Muscle of arm (tissue), 12 donors: ENCODE measurements around the gene CTSD. TPM values are rescaled to one million over a fixed set of nuclear protein-coding genes. Genes with fewer than 3 reads are reported as not detected.

Experiments used
- DNase-seq: peaks from one replicate; pipeline ENCODE4 v3.0.0-alpha.2; 2013
- polyA plus RNA-seq, 12 donors: library from polyadenylated mRNA; unstranded; fragments of 120-200 nt; gene quantifications; one replicate each; pipeline ENCODE4 v1.2.1, GENCODE V29; 2013; ENCODE audit not compliant: insufficient read length in 12 of 12

CTSD gene
- polyA plus RNA-seq, 12 donors = 54.4 to 118 (median 79.9) TPM; not detected in 1

DNA sequence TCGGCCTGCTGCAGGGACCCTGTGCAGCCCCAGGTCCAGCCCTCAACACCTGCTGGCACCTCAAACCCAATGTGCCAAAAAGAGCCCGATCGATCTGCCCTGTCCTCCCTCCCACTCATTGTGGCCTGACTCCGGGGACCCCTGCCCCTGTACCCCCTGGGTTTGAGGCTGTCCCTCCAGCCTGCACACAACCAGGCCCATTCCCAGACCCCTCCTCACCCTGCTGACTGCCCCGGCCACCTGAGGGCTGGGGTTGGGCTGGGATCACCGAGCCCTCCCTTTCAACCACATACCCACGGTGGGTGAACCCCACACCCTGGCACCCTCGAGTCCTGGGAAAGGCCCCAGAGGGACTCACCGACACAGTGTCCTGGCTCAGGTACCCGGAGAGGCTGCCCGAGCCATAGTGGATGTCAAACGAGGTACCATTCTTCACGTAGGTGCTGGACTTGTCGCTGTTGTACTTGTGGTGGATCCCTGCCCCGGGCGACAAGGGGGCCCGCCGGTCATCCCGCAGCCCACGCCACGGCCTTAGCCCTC lies 5.0 kb downstream of the CTSD start:
- no peak for DNase-seq

DNA sequence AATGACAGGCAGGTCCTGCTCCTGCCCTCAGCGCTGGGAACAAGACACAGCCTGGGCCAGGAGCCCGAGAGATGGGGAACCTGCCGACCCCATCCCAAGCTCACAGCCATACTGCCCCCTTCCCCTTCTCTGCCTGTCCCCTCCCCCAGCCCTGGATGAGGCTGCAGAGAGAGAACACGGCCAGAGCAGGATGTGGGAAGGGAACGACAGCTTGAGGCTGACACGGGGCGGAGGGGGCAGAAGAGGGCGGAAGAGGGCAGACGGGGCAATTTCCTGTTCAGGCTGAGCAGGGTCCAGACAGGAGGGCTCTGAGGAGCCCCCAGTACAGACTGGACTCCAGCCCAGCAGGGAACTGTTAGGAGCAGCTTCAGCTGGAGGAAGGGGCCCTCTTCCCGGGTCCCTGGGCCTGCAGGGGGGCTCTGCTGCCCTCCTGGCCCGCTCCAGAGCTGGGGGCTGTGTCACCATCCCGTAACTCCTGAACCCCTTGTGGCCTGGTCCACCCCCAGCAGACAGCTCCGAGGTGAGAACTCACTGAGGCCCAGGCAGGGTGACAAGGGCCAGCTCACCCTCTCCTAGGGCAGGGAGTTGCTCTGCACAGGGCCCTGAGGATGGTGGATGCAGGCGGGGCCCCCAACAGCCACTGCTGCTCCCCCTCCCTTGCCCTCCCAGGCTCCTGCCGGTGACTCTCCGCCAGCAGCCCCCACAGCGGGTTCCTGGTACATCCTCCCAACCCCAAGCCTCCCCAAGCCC lies 5.7 kb downstream of the CTSD start:
- DNase-seq = no peak

DNA sequence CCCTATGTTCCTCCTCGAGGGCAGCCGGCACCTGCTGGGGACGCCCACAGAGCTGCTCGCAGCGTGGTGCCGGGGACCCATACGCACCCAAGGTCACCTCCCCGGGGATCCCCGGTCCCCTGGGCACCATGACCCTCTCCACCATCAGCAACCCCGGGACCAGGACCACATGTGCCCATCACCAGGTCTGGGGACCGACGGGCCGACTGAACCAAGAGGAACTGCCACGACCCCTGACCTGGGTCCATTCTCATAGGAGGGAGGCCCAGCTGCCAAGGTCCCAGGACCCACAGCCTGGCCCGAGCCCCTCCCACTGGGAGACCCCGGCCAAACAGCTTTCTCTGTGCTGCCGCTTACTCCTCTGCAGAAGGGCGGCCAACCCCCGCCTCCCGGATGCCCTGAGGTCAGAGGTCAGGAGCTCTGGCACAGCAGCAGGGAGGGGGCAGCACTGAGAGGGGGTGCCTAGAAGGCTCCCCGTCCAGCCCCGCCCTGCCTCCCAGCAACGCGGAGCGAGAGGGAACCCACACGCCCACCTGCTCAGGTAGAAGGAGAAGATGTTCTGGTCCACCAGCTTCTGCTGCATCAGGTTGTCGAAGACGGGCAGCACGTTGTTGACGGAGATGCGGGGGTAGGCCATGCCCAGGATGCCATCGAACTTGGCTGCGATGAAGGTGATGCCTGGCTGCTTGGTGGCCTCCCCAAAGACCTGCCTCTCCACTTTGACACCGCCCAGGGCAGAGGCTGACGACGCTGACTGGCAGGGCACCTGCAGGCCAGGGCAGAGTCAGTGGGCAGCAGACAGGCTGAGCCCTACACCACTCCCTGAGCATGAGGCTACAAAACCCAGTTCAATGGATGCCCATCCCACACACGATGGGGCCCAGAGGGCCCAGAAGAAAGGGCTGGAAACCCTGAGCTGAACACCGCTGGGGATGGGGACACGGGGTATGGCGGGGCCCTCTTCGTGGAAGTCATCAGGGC lies 6.6 kb downstream of the CTSD start:
- DNase-seq = no peak

DNA sequence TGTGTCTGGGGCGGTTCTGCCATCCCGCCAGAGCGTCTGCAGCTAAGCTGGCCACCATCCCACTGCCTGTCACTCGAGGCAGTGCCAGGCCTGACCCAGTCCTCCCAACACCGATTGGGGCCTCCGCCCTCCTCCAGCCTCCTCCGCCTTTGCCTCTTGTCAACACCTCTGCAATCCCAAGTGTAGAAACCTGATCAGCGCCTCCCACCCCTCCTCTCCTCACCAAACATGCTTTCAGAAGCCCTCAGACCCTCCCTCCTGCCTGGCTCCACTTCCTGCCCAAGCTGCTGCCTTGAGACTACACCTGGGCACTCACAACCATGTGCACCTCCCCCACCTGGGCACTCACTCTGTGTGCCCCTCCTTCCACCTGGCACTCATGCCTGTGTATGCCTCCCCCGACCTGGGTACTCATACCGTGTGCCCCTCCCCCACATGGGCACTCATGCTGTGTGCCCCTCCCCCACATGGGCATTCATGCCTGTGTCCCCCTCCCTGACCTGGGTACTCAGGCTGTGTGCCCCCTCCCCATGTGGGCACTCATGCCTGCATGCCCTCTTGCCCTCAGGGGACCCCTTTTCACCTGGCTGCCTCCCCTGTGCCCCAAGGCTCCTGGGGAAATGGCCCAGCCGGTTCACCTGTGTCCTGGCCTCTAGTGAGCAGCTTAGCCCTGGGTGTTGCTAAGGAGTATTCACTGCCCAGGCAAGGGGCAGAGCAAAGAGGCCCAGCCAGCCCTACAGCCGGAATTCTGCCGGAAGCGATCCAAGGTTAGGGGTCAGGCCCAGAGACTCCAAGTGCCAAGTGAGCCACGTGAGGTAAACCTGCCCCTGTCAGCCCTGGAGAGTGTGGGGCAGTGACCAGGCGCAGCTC lies 7.8 kb downstream of the CTSD start:
- no peak for DNase-seq

DNA sequence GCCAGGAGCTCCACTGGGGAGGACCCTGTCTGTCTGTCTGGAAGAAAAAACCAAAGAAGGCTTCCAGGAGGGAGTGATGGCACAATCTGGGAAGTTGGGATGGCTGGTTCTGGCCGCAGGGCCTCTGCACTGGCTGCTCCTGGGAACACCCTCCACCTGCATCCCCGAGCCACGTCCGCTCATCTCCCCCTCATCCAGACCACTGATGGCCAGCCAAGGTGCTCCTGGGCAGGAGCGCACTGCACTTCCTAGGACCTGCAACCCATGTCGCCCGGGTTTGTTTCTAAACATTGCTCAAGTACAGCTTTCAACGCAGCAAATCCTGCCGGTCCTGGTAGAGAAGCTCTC lies 8.4 kb downstream of the CTSD start:
- DNase-seq = no peak

DNA sequence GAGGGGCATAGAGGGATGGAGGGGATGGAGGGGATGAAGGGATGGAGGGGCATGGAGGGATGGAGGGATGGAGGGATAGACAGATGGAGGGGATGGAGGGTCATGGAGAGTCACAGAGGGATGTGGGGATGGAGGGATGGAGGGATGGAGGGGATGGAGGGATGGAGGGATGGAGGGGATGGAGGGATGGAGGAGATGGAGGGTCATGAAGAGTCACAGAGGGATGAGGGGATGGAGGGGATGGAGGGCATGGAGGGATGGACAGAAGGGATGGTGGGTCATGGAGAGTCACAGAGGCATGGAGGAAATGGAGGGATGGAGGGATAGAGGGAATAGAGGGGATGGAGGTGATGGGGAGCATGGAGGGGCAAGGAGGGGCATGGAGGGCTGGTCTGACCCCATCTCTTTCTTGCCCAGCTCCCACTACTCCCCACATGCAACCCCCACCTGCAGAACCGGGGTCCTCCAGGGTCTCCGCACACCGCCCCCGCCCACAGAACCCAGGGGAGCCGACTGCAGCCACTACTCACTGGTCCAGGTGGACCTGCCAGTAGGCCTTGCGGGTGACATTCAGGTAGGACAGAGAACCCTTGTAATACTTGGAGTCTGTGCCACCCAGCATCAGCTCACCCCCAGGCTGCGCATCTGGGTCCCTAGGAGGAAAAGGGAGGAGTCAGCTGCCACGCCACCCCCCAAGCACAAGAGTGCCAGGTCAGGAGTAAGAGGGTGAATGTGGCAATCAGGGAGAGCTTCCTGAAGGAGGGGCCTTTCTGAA lies 9.2 kb downstream of the CTSD start:
- no peak for DNase-seq

DNA sequence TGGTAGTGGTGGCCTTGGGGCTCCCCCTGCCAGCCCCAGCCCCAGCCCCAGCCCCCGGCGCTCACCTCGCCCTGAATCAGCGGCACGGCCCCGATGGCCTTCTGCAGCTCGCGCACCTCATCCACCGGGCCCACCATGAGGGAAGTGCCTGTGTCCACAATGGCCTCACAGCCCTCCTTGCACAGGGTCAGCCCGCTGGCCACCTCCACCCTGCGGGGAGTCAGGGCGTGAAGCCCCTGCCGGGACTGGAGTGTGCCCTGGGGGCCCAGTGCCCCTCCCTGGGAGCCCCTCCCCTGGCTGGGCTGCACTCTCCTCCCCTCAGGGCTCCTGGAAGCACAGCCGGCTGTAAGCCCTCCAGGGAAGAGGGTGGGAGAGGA lies 9.8 kb downstream of the CTSD start:
- DNase-seq = no peak

DNA sequence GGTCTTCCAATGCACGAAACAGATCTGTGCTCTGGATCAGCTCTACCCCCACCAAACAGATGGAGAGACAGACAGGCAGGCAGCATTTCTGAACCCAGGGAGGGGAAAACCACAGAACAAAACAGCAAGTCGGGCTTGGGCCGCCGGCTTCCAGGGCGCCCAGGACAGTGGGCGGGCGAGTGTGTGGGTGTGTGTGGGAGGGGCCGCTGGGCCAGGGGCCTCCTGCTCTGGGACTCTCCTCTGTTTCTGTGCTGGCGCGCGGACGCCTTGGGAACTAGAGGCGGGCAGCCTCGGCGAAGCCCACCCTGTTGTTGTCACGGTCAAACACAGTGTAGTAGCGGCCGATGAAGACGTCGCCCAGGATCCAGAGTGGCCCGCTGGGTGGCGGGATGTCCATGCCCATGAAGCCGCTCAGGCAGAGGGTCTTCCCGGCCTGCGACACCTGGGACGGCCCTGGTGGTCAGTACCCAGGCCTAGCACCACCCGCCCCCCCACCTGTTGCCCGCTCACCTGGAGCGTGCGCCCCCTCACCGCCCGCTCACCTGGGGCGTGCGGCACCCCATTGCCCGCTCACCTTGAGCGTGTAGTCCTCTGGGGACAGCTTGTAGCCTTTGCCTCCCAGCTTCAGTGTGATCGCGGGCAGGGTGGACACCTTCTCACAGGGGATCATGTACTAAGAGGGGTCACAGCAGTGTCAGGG lies 10.3 kb downstream of the CTSD start:
- no peak for DNase-seq

DNA sequence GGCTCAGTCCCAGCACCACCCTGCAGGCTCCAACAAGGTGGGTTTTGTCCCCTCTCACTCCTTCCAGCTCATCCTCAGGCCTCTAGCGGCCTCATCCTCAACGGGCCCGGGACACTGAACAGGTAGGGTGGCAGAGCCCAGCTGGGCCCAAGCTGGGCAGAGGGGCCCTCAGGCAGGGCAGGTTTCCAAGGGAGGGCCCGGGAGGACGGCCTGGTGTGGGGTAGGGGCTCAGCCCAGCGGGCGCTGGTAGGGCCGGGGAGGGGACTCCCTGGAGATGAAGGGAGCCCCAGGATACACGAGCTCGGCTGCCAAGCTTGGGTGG lies 10.9 kb downstream of the CTSD start:
- DNase-seq = no peak

DNA sequence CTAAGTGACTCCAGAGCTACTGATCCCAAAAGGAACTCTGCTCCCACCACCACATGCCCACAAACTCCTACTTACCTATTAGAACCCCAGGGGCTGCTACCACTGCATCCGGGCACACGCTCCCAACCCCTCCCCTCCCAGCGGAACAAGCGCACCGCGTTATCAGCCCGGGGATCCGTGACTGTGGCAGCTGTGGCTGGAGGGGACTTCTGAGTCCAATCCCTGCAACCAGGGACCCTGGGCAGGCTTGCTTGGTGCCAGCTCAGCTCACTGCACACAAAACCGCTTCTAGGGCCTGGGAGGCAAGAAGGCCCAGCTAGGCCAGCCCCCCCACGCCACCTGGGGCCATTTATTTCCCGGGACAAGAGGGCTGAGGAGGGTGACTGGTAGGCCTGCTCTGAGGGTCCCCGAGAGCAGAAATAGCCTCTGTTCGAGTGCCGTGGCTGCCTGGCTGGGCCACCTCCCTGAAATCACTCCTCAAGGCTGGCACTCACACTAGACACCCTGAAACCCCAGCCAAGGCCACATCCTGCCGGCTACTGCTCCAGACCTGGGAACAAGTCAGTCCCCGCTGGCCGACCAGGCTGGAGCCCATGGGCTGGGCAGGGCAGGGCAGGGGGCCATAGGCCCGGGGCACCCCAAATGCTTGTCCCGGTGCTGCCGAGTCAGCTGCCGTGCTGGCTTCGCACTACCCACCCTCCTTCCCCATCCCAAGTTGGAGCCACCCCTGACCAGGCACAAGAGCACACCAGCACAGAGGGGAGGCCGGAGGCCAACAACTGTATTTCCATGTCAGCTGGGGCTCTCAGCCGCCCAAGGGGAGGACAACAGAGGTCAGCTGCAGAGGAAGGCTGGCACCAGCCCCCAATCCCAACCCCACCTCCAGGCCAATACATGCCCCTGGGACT lies 11.5 kb downstream of the CTSD start:
- no peak for DNase-seq

DNA sequence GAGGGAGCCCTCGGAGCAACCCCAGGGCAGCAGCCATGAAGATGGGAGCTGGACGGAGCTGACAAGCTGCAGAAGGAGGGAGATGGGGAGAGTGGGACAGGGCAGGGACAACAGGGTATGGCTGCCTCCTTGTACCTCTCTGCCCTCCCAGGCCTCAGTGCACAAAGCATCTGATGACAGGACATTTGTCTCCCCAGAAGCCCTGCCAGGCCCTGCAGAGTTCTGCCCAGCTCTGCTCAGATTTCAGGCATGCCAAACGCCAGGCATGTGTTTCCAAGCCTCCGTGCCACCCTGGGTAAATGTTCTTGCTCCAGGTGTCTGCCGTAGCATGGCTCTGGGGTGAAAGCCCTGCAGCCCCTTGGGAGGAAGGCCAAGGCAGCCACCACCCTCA lies 12.2 kb downstream of the CTSD start:
- DNase-seq = no peak

DNA sequence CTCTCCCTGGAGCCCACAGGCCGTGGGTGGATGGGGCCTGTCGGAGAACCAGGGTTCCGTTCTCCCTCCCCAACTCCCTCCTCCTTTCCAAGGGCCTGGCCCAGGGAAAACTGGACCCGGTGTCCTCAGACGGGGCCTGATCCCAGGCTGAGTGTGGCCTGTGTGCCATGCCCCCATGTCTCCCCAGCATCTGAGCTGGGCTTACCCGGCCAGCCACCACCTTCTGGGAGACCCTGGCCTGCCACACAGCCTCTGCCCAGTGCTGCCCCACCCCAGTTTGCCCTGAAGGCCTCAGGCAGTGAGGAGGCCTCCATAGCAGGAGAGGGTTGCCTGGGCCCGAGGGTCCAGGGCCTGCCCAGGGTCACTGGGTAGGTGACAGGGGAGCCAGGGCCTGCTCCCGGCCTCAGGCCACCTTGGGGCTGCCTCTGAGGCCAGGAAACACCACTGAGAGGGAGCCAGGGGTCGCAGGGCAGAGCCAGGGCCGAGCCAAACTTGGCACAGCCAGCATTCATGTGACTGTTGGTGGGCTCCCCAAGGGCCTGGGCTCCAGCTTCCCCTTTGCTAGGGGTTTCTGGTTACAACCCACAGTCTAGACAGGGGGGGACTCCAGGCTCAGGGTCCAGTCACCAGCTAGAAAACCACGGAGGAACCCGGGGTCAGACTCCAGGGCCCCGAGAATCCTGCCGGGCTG lies 12.7 kb downstream of the CTSD start:
- DNase-seq = no peak

DNA sequence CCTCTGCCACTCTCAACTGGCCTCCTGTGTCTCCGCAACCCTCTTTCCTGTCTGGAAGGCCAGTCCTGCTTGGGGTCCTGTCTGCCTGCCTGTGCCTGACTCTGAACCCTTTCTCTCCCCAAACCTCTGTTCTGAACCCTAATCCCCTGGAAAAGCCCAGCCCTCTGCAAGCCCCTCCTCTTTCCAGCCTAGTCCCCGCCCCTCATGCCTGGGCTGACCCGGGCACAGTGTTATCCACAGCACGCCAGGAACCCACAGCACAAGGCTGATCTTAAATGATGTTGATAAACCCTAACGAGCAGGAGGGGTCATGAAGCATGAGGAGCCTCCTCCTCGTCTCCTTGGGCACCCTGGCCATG lies 13.3 kb downstream of the CTSD start, which contains the start of gene IFITM10:
Gene IFITM10, minus strand, starts transcription at position 115 of the 359 bp plus-strand sequence. CDS start 153 bp downstream, outside the sequence.
- no peak for DNase-seq

DNA sequence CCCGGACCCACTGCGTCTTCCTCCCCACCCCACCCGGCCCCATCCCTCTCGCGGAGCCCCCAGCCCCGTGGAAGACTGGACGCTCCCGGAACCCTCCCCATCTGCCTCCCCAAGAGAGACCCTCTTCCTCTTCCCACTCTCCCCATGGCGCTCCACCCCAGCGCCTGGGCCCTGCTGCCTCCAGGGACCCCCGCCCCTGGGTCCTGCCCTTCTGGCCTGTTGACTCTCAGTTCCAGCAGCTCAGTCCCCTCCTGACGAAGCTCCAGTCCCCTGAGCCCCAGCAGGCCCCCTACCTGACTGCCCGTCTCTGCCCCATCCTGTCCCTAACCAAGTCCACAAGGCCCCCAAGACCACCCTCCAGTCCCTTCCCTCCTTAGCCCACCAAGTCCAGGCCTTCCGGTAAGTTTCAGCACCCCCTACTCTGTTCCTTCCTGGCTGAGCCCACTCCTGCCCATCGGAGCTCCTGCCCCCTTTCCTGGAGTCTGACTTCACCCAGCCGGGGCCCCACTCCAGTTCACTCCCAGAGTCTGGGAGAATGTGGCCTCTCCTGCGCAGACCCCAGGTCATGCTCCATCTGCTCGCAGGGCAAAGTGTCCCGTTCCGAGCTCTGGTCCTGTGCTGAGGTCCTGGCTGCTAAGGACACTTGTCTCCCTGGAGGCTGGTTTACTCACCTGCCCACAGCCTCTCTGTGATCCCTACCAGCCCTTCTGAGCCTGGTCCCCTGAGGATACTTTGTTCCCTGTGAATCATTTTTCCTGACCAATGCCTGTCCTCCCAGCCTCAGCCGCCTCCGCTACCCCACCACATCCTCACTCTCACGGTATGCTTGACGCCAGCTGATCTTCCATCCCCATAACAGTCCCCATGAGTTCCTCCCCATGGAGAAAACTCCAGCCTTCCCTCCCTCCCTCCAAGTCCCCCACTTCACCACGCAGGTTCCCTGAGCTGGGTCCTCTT lies 14.1 kb downstream of the CTSD start:
- DNase-seq = no peak

DNA sequence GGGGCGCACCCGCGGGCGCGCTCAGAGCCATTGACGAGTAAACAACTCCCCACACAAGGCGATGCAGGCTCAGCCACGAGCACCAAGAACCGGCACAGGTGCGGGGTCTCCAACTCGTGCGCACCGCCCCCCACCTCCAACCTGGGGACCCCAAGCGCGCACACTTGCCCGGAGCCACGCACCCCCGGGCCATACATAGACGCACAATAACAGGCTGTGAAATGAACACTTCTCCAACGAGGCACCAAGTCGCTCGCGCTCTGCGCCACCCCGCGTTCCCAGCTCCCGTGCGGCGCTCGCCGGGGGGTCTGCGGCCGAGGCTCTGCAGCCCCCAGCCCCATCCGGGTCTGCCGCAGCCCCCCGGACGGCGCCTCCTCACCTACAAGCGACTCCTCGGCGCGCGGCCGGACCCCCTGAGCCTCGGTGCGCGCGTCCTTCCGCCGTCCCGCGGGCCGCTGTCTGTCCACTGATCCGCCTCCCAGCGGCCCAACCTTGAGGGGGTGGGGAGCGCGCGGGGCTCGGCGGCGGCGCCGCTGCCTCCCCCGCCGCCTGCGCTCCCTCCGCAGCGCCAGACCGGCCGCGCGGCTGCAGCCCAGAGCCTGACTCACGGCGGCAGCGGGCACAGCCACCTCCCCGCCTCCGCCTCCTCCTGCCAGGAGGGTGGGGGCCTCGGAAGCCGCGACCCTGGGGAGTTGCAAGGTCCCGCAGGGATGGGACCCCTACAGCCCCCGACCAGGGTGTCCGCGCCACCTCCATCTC lies 14.9 kb downstream of the CTSD start:
- no peak for DNase-seq

DNA sequence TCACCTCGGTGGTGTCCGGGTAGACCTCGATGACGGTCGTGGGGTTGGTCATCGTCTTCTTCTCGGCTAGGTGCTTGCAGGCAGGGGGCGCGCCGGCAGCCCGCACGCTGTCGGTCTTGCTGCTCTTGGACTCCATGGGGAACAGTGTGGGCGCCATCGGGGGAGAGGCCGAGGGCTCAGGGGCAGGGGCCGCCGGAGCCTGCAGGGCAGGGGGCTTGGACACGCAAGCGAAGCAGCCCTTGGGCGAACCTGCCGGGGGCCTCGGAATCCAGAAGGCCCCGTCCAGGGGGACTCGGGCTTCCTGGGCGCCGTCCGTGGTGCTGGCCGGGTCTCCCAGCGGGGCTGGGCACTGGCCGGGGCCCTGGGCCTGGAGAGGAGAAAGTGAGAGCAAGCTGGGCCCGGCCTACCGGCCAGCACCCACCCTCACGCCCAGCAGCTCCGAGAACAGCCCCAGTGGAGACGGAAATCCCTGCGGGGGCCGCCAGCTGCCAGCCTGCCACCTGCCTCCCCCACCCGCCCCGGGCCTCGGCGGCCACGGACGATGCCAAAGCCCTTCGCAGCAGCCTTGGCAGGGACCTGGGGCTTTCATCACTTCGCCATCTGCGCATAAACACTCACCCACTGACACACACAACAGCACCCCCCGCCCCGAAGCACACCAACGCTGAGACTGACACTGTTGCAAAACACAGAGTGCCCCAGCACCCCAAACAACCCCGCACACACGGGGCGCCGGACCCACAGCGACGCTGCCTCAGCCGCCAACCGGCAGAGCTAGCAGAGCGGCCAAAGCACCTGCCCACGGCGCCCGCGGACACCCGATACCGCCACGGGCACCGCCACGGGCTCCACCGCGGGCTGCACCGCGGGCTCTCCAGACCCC lies 15.7 kb downstream of the CTSD start:
- DNase-seq = no peak
